Measurements from ENCODE around the gene FBXL14.

The FBXL14 gene

GRCh38 chr12:1594261-1595025 is at the start of gene FBXL14:
Gene FBXL14, minus strand, starts transcription at chr12:1594581. Its CDS starts 515 bp downstream, at chr12:1594066.
- H3K4me3 ChIP-seq (ENCODE audit: low read length) = peak within 1 kb of the TSS; percentile 75
- TF ChIP-seq CTCF (conservative IDR thresholded peaks at IDR 0.05; ENCODE audit: low read depth, low read length) = no peak
- no peak for DNase-seq (ENCODE audit: low read depth)

- TF ChIP-seq CTCF (conservative IDR thresholded peaks at IDR 0.05; ENCODE audit: low read depth, low read length) = no peak
- no peak overlapping the region for H3K4me3 ChIP-seq (ENCODE audit: low read length)
- DNase-seq (ENCODE audit: low read depth) = no peak
These were observed 49.6 kb upstream of the FBXL14 start for GRCh38 chr12:1643905-1644533.

- DNase-seq (ENCODE audit: low read depth) = no peak
- H3K4me3 ChIP-seq (ENCODE audit: low read length) = no peak overlapping the region
- TF ChIP-seq CTCF (conservative IDR thresholded peaks at IDR 0.05; ENCODE audit: low read depth, low read length) = no peak
These were observed 48.7 kb upstream of the FBXL14 start for GRCh38 chr12:1643043-1643442.

- TF ChIP-seq CTCF (conservative IDR thresholded peaks at IDR 0.05; ENCODE audit: low read depth, low read length) = no peak
These were observed 48.1 kb upstream of the FBXL14 start for GRCh38 chr12:1642513-1642912.

GRCh38 chr12:1640328-1641234 is 46.2 kb upstream of the FBXL14 start:
- no peak overlapping the region for H3K4me3 ChIP-seq (ENCODE audit: low read length)
- no peak for TF ChIP-seq CTCF (conservative IDR thresholded peaks at IDR 0.05; ENCODE audit: low read depth, low read length)
- no peak for DNase-seq (ENCODE audit: low read depth)

More at GRCh38 chr12:1642513-1642912, 48.1 kb upstream of the FBXL14 start:
- H3K4me3 ChIP-seq (ENCODE audit: low read length) = no peak overlapping the region
- DNase-seq (ENCODE audit: low read depth) = no peak

- no peak for DNase-seq (ENCODE audit: low read depth)
- TF ChIP-seq CTCF (conservative IDR thresholded peaks at IDR 0.05; ENCODE audit: low read depth, low read length) = no peak
- no peak overlapping the region for H3K4me3 ChIP-seq (ENCODE audit: low read length)
These were observed 45.2 kb upstream of the FBXL14 start for GRCh38 chr12:1639538-1639937.
